Retinal pigment epithelial cell (primary cell): Measurements from ENCODE around the gene HM13.

Source experiments
- DNase-seq: peaks from one replicate; pipeline ENCODE4 v3.0.0-alpha.2; 2010; ENCODE audit warnings: low read depth
- H3K4me3 ChIP-seq: 2 replicates; pipeline ENCODE4 v1.5.1; 2011; ENCODE audit warnings: mild to moderate bottlenecking, low read length, control low read depth, moderate library complexity
- TF ChIP-seq, protein P1 (sequence below): conservative IDR thresholded peaks from 2 replicates; pipeline ENCODE4 v1.5.1; 2011; ENCODE audit warnings: low read depth, low read length, control low read depth, inconsistent platforms

The HM13 gene

DNA sequence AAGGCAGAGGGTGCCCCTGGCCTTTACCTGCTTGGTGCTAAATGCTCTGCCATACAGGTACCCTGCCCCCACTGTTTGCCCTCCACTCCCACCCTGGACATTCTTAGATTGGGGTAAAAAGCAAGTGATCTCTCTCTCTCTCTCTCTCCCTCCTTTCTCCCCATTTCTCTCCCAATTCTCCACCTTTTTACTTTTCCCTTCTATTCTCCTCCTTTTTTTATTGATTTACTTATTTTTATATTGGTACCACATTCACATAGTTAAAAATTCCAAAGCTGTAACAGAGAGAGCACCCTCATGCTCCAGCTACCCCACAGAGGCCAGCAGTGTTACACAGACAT is 53.1 kb downstream of the HM13 start:
- TF ChIP-seq, protein P1, sequence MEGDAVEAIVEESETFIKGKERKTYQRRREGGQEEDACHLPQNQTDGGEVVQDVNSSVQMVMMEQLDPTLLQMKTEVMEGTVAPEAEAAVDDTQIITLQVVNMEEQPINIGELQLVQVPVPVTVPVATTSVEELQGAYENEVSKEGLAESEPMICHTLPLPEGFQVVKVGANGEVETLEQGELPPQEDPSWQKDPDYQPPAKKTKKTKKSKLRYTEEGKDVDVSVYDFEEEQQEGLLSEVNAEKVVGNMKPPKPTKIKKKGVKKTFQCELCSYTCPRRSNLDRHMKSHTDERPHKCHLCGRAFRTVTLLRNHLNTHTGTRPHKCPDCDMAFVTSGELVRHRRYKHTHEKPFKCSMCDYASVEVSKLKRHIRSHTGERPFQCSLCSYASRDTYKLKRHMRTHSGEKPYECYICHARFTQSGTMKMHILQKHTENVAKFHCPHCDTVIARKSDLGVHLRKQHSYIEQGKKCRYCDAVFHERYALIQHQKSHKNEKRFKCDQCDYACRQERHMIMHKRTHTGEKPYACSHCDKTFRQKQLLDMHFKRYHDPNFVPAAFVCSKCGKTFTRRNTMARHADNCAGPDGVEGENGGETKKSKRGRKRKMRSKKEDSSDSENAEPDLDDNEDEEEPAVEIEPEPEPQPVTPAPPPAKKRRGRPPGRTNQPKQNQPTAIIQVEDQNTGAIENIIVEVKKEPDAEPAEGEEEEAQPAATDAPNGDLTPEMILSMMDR = no peak
- DNase-seq = no peak
- H3K4me3 ChIP-seq = no peak overlapping the region

DNA sequence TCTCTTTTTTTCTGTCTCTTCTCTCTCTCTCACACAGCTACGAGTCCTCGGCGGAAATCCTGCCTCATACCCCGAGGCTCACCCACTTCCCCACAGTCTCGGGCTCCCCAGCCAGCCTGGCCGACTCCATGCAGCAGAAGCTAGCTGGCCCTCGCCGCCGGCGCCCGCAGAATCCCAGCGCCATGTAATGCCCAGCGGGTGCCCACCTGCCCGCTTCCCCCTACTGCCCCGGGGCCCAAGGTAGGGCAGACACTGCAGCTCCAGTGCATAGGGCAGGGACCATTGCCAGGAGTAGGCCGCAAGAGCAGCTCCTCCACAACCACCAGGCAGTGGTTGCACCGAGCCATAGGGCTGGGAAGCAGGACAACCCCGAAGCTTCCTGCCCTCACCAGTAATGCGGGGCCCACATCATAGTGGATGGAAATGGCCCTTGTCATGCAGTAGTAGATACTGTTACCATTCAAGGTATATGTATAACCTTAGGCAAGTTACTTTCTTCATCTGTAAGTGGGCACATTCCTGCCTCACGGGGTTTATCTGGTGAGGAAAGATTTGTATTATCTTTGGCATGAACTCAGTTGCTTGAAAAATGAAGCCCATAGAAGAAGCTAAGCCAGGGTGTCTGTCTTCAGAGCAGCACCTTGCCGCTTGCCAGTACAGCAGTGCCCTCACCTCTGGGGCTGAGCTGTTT is 53.9 kb downstream of the HM13 start:
- TF ChIP-seq, protein P1 = no peak
- no peak for DNase-seq
- H3K4me3 ChIP-seq = no peak overlapping the region

DNA sequence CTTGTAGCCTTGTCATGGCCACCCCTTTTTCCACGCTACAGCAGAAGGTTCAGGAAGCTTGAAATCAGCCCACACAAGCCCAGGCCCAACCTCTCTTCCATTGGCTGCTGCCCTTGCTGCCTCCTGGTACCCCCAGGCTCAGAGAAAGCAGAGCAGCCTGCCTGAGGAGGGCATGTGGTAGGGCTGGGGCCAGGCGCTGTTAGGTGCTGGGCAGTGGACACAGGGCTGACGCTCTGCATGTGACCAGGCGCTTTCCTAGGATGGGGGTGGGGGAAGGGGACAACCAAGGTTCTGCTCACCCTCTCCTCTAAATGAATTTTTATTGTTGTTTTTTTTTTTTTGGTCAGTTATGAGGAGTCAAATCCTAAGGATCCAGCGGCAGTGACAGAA is 54.5 kb downstream of the HM13 start:
- TF ChIP-seq, protein P1 = no peak
- DNase-seq = no peak
- no peak overlapping the region for H3K4me3 ChIP-seq

DNA sequence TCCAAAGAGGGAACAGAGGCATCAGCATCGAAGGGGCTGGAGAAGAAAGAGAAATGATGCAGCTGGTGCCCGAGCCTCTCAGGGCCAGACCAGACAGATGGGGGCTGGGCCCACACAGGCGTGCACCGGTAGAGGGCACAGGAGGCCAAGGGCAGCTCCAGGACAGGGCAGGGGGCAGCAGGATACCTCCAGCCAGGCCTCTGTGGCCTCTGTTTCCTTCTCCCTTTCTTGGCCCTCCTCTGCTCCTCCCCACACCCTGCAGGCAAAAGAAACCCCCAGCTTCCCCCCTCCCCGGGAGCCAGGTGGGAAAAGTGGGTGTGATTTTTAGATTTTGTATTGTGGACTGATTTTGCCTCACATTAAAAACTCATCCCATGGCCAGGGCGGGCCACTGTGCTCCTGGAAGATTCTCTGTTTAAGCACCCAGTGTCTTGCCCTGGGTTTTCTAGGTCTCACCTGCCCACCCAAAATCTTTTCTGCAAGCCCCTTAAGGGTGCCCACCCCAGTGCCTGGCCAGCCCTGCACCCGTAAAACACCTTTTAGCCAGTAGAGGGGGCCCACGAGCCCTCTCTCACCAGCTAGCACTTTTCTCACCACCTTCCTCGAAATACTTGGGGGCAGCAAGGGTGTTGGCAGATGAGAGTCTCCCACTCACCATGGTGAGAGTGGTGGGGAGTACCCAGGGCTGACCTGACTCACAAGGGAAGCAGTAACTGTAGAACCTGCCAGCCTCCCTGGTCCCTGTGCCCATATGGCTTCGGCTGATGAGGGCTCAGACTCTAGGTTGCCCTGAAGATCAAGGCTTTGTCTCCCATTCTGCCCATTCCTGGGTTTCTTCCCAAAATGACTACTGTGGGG is 55.1 kb downstream of the HM13 start:
- H3K4me3 ChIP-seq = no peak overlapping the region
- TF ChIP-seq, protein P1 = peak; percentile 90
- DNase-seq = no peak

DNA sequence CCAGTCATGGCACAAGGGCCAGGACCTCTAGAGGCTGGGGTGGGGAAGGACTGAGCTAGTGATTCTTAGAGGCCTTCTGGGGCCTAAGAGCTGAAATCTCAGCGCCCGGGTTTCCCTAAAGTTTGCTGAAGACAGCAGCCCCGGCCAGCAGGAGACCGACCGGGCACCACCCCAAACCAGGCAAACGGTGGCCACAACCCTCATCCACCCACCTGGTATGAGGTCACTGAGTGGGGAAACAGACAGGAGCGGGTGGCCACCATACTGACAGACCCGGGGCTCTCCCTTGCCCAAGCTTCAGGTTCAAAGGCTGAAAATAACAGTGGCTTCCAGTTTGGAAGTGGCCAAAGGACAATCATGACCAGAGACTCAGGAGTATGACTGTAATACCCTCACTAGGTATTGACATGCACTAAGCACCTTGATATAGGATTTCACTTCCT is 55.8 kb downstream of the HM13 start:
- no peak for DNase-seq
- TF ChIP-seq, protein P1 = no peak
- no peak overlapping the region for H3K4me3 ChIP-seq

DNA sequence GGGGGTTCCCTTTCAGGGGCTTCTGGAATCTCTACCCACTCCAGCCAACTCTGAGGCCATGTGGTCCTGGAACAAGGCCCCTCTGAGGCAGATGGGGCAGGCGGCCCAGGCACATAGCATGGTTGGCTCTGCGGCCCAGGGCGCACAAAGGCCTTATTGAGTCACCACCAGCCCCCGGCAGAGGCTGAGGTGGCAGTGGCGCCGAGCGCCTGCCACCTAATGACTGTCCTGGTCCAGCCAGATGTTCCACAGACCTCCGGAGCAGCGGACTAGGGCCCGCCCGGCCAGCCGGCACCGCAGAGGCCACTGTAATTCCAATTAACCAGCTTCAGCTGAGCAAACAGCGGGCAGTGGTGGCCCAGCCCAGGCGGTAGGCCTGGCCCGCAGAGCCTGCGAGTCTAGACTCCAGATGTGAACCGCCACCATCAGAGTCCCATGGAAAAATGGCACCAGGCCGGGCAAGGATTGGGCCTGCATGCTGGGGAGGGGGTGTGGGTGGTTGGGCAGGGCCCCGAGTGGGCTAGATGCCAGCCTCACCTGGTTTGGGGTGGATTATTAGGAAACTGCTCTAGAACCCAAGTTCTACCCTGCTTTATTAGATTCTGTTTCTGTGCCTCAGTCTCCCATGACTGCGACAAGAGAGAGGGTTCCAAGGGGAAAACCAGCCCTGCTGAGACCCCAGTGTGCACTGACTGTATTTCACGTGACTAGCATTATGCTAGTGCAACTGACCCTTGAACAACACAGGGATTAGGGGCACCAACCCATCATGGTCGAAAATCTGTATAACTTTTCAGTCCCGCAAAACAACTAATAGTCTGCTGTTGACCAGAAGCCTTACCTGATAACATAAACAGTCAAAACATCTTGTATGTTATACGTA is 56.7 kb downstream of the HM13 start:
- TF ChIP-seq, protein P1 = no peak
- DNase-seq = no peak
- H3K4me3 ChIP-seq = no peak overlapping the region
